Measurements from ENCODE around the gene EPS15.

The EPS15 gene

GRCh38 chr1:51433269-51433971 is 85.6 kb downstream of the EPS15 start (continued):
- no peak for TF ChIP-seq SCRT2 (tag by site-specific recombination; IDR thresholded peaks at IDR 0.05)
- no peak for TF ChIP-seq ZNF792 (tag by site-specific recombination; IDR thresholded peaks at IDR 0.05)
- no peak for TF ChIP-seq YY2 (tag by site-specific recombination; IDR thresholded peaks at IDR 0.05)
- TF ChIP-seq ZFP37 (tag by site-specific recombination; IDR thresholded peaks at IDR 0.05) = no peak
- TF ChIP-seq ZNF677 (tag by site-specific recombination; IDR thresholded peaks at IDR 0.05) = no peak
- no peak for TF ChIP-seq ZNF132 (tag by site-specific recombination; IDR thresholded peaks at IDR 0.05; ENCODE audit: borderline replicate concordance)
- no peak for TF ChIP-seq REST (tag by site-specific recombination; IDR thresholded peaks at IDR 0.05)
- no peak for TF ChIP-seq ZNF398 (tag by site-specific recombination; IDR thresholded peaks at IDR 0.05)
- no peak for TF ChIP-seq ZNF548 (tag by site-specific recombination; IDR thresholded peaks at IDR 0.05)
- TF ChIP-seq SETDB1 (IDR thresholded peaks at IDR 0.05; ENCODE audit: insufficient read length, low read length) = no peak
- no peak for TF ChIP-seq SP2 (tag by site-specific recombination; IDR thresholded peaks at IDR 0.05)
- no peak for TF ChIP-seq PRDM1 (tag by site-specific recombination; IDR thresholded peaks at IDR 0.05)

- CTCF ChIA-PET = no interaction called here
- Histone ChIP-seq H3K4me3 (ENCODE audit: low read depth, low read length) (no peak overlapping the region), H3K36me3 (ENCODE audit: control insufficient read depth in 2 of 2, insufficient read depth in 1 of 2, low read length in 2 of 2) (peaks cover 0 to 37% of the 10 kb centered on the region in 2 experiments; a peak in 2 of 3 replicates), H3K27ac (ENCODE audit: extremely low read depth, low read depth, low read length) (no peak overlapping the region), H3K9me3 (ENCODE audit: control insufficient read depth, insufficient read depth, low read depth, low read length) (no peaks in the 10 kb centered on the region), H3K4me1 (ENCODE audit: control insufficient read depth, insufficient read depth, low read length) (no peaks in the 10 kb centered on the region)
- POLR2A ChIA-PET = no interaction called here
- TF ChIP-seq ZBTB17 (tag by site-specific recombination; IDR thresholded peaks at IDR 0.05) (no peak), FEZF1 (tag by site-specific recombination; IDR thresholded peaks at IDR 0.05) (no peak), ZNF202 (tag by site-specific recombination; IDR thresholded peaks at IDR 0.05; ENCODE audit: borderline replicate concordance) (no peak), ZNF169 (tag by site-specific recombination; IDR thresholded peaks at IDR 0.05) (no peak), ZNF76 (tag by site-specific recombination; IDR thresholded peaks at IDR 0.05; ENCODE audit: borderline replicate concordance, low read depth) (no peak), ZNF155 (tag by site-specific recombination; IDR thresholded peaks at IDR 0.05) (no peak), ZNF302 (tag by site-specific recombination; IDR thresholded peaks at IDR 0.05; ENCODE audit: low read depth) (no peak), ZXDB (tag by site-specific recombination; IDR thresholded peaks at IDR 0.05) (no peak), ZBTB26 (tag by site-specific recombination; optimal IDR thresholded peaks at IDR 0.05) (no peak), REST (tag by site-specific recombination; IDR thresholded peaks at IDR 0.05) (no peak), ZNF18 (tag by site-specific recombination; IDR thresholded peaks at IDR 0.05) (no peak), ZNF645 (tag by site-specific recombination; IDR thresholded peaks at IDR 0.05) (no peak), MYNN (tag by site-specific recombination; IDR thresholded peaks at IDR 0.05; ENCODE audit: borderline replicate concordance) (no peak)
These were observed 86.9 kb downstream of the EPS15 start for GRCh38 chr1:51432146-51432545.
